NOMO-1 (cell line): Measurements from ENCODE around the gene TOMM70.
"Not testable (repeated sequence)": the region's sequence is repeated elsewhere in the genome, so short reads cannot be mapped to it uniquely, and the experiment has no call there.

Experiments used
- DNase-seq, 2 experiments: peaks; one replicate each; lab custom pipeline; 2025; ENCODE audit not compliant: unreplicated experiment in 2 of 2; lab: John Stamatoyannopoulos, UW

Gene TOMM70

DNA sequence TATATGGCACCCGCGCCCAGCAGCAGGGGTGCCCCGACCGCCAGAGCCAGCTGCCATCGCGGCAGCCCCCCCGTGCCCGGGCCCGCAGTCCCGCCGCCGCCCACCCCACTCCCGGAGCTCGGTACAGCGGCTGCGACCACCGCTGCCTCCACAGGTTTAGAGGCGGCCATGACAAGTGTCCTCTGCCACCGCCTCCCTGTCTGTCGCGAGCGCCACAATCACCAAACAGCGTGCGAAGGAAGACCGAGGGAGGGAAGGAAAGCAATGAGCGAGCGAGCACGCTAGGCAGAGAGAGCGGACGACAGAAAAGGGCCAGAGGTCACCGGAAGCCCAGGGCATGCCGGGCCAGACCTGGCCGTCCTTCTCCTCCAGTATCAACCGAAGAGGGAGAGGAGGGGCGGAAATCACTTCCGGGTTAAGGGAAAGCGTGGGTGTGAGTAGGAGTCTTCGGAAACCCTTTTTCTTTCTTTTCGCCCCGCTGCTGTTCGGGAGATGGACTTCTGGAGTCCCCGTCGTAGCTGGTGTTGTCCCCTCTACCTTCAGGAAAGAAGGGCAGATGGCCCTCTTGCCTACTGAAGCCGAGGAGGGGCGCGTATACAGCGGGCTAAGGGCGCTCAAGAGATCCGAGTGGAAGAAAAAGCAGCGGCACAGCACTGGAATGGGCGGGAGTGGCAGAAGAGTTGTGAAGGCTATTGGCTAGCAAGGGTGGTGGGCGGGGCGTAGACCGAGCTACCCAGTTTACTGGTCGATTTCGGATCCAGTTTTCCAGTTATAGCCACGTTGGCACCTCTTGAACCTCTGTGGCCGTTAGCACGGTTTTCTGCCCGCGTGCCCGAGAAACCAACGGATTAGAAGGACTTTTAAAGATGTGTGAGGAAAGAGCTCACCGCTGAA is at the start of gene TOMM70, which contains the start of gene LNP1:
Gene TOMM70 (minus strand): TSS at position 310 of the 894 bp plus-strand sequence. CDS start 140 bp downstream, at position 170.
Gene LNP1 (plus strand): TSS at position 760 of the 894 bp plus-strand sequence. CDS start 28,191 bp downstream, outside the sequence.
- DNase-seq: peak; percentile 90 to 94

DNA sequence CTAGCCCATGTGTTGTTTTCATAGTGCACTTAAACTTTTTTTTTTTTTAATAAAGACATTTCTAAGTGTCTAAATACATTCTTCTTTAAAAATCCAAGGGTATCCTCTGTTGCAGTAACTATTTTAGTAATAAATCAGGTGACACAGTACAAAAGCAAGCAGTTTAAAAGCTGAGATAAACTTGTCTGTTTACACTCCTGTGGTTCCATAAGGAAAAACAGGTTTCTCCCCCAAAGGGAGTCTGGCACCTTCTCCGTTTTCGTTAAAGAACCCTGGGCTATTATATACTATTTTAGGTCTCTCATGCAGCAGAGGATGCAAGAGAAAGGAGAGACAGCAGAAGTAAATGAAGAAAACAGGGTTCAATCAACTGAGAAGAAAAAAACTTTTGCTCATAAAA is 48.3 kb upstream of the TOMM70 start:
- no peak for DNase-seq

DNA sequence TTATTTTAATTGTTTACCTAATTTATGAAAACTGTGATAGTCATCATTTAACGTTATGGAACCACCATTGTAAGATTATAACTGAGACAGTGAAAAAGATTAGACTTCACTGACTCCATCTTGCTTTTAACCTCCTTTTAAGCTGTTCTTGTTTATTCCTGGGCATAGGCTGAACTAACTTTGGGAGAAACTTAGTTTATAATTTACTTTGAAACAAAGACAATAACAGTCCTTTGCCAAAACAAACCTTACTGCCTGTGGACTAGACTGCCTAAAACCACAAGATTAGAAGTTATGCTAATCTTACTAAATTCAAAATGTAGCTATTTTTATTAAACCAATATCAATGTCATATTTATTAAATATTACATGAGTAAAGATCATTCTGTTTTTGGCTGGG is 47.2 kb upstream of the TOMM70 start:
- no peak for DNase-seq

DNA sequence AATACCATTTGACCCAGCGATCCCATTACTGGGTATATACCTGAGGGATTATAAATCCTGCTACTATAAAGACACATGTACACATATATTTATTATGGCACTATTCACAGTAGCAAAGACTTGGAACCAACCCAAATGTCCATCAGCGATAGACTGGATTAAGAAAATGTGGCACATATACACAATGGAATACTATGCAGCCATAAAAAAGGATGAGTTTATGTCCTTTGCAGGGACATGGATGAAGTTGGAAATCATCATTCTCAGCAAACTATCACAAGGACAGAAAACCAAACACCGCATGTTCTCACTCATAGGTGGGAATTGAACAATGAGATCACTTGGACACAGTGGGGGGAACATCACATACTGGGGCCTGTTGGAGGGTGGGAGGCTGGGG is 46.2 kb upstream of the TOMM70 start:
- DNase-seq: not testable (repeated sequence)

DNA sequence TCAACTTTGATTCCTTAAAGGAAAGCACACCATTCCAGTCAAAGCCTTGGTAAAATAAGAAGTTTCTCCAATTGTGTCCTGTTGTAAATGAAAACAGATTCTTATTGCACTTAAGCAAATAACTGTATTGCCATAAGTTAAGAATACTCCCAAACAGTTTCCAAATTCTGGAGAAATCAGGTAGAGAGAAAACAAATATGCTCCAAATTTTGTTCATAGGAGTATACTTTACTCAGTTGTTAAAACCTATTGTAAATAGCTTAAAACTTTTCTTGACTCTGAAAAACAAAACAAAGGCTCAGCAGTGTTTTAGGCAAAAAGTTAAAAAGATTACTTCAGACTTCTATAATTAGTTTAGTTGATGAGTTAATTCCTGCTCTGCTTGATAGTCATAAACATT is 42.8 kb upstream of the TOMM70 start:
- no peak for DNase-seq

DNA sequence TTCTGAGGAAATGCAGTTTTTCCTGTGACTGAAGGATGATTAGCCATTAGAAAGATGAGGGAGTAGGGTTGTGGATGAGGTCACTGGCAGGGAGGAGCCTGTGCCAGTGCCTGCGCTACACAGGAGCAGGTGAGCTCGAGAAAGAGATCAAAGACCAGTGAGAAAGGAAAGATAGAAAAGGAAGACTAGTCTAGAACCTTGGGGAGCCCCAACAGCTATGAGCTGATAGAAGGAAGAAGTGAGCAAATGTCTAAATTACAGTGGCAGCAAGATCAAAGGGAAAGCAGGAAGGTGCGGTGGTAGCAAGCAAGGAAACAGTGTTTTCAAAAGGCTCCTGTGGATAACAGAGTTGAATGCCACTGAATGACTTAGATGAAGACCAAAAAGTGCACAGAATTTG is 40.0 kb upstream of the TOMM70 start:
- DNase-seq: no peak

DNA sequence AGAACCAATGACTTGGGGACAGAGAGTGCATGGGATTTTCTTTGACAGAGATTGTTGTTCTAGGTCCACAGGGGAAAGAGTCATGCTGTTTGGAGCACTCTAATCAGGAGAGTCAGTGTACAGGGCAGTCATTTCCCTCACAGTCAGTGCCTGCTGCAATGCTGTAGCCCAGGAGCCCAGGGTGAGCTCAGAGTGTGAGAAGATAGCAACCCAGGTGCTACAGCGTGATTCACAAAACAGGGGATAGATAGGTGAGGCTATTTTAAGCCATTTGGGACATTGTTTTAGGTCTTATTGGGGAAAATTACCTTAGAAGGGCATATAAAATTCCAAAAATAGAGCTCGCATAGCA is 37.7 kb upstream of the TOMM70 start:
- DNase-seq: no peak

DNA sequence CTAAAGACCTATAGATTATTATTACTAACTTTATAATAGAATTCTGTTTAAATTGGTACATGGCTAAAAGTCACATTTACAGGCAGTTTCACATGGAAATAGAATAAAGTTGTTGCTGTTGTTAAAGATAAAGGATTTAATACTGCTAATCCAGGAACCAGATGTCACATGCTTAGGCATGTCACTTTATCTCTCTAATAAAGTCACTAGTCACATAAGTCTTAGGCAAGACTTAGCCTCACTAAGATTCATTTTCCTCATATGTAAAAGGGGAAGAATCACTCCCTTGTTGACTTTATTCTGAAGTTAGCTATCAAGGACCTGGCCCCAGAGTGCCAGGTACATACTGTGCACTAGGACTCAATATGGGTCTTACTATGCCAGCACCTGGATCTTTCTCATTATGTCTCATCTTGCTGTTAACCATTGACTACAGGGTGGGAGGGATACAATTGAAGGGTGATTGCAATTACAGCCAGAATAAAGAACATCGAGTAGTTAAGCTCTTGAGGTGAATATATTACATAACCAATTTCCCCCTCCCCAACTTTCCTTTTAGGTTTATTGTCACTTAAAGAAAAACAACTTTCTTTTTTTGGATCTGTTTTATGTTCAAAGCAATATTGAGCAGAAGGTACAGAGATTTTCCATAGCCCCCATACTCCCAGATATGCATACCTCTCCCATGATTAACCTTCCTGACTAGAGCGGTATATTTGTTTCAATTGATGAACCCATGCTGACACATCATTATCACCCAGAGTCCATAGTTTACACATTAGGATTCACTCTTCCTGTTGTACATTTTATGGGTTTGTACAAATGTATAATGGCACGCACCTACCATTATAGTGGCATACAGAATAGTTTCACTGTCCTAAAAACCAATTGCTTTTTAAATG is 37.1 kb upstream of the TOMM70 start:
- DNase-seq: no peak

DNA sequence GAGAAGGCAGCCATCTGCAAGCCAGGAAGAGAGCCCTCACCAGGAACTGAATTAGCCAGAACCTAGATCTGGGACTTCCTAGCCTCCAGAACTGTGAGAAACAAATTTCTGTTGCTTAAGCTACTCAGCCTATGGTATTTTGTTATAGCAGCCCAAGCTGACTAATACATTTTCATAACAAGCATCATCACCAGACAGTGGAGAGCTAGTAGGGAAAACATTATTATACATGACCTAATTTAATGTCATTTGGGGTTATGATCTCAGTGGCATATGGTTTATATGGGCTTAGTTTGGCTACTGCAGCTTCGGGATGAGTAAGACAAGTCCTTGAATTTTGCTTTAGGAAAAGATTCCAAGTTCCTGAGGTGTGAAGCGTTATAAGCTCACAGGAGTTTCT is 36.1 kb upstream of the TOMM70 start:
- DNase-seq: no peak

DNA sequence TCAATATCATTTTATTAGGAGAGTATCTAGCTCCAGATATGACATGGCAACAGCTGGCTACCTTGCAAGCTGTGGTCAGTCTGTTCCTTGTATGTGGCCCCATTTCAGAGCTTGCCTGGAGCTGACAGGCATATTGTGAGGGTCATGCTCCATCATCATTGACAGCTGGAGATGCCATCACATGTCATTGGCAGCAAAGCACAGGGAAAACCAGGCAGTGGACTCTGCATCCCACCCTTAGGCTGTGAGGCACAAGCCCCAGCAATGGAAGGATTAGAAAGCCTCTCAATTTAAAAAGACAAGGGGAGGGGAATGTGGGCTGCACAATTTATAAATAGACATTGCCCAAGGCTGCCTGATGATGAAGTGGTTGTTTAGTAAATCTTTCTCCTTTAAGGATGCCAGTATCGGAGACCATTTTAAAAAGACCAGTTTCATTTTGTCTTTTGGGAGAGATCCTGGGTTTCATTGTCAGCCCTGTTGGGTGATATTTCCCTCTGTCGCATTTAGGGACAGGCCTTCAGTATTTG is 28.4 kb upstream of the TOMM70 start:
- no peak for DNase-seq

DNA sequence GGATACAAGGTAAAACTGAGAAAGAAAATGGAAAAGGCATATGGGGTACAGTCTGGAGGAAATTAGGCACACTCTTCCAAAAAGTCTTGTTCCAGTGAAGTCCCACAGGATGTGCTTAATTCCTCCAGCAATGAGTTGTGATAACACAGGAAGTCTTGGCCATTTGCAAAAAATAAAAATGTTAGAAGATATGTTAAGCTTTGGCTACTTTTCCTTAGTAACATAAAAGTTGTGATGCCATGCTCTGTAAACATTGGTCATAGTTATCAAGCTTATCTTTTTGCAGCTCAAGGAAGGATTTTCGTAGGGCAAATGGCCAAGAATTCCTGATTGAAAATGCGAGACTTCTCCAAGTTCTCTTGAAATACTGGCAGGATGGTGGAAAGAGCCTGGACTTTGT is 26.8 kb upstream of the TOMM70 start:
- DNase-seq: no peak

DNA sequence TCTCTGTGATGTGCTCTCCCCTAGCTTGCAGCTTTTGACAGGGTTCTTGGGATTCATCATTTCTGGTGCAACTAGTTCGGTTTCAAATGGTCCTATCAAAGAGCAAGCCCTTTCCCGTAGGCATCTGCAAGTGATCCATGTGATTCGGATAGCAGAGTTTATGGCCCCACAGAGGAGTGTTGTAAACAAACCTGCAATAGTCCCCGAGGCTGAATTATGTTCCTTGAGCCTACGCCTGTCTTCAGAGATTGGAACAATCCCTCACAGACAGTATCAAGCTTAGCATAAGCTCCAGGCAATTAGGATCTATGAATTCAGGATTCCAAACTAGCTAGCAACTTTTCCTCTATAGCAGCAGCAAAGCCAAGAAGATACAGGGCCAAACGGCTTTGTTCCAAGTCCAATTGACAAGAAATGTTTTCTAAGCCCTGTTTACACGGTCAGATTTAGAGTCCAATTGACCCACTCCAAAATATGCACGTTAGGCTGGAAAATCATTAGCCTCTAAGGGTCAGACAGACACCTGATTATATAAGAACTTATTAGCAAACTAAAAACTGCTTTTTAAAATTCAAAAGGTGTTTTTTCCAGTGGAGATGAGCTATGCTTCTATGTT is 25.3 kb upstream of the TOMM70 start:
- no peak for DNase-seq

DNA sequence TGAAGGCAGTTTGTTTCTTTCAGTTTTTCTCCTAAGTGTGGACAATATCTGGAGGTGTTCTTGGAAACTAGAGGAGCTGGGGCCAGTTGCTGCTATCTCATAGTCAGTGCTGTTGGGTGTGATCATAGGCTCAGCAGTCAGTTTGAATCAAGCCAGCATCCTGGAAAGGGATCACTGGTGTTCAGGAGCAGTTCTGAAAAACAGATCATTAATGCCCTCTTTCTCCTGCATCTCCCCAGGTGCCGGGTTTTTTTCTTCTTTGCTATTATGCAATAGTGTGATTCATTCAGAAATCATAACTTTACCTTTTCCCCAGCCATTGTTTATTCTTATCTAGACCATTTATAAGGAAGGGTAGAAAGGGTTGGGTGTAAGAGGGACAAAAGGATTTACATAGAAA is 24.4 kb upstream of the TOMM70 start:
- DNase-seq: no peak

DNA sequence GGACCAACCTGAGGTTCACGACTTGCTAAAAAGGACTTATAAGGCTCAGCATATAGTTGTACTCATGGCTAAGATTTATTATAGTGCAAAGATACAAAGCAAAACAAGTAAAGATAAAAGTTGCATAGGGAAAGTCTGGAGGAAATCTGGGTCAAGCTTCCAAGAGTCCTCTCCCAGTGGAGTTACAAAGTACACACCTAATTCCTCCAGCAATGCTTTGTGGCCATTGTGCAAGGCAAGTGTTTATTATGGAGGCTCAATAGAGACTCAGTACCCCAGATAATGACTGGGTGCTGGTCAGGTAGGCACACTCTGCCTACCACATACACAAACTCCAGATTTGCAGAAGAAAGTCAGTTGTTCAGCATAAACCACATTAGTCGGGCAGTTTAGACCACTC is 23.4 kb upstream of the TOMM70 start:
- DNase-seq: no peak

DNA sequence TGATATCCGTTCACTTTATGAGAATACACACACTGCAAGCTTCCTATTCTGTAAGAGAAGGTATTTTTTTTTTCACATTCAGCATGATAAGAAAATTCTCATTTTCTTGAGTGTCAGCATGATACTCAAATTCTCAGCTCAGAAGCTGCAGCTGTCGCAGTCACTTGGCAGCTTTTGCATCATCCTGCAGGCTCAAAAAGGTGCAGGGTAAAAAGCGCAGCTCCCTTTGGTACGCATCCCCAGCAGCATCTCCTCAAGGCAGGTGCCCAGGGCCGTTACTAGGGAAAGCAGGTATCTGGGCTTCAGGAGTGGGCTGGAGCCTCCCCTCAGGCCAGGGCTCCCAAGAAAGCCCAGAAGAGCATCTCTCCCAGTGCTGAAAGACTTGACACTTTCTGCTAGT is 22.7 kb upstream of the TOMM70 start:
- no peak for DNase-seq

DNA sequence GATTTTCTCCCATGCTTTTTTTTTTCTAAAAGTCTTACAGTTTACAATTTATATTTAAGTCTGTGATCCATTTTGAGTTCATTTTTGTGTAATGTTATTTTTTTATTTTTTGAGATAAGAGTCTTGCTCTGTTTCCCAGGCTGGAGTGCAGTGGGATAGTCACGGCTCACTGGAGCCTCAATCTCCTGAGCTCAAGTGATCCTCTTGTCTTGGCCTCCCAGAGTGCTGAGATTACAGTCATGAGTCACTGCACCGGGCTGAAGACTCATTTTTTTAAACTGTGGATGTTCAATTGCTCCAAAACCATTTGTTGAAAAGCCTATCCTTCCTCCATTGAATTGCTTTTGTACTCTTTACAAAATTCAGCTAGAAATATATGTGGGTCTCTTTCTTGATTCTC is 20.0 kb upstream of the TOMM70 start:
- no peak for DNase-seq

DNA sequence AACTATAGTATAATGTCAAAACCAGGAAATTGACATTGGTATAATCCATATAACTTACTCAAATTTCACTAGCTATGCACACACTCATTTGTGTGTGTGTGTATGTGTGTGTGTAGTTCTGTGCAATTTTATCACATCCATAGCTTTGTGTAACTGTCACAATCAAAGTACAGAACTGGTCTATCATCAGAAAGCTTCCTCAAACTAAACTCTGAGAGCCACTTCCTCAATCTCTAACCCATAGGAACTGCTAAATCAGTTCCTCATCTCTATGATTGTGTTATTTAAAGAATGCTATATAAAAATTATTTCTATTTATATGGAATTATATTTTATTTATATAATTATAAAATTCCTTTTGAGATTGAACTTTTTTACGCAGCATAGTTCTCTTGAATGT is 18.5 kb upstream of the TOMM70 start:
- DNase-seq: peak; percentile 10 to 88

DNA sequence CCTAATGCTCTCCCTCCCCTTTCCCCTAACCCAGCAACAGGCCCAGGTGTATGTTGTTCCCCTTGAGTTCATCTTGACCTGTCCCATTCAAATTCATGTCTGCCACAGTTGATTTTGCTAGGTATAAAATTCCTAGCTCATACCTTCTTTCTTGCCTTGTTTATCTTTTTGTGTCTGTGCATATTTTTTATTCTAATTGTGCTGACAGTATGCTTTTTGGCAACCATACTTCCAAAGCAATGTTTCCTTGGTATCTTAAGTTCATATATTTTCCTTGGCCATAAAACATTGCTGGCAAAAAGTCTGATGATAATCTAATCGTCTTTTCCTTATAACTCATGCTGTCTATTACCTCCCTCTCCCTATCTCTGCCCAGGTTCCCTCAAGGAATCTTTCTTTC is 16.0 kb upstream of the TOMM70 start:
- no peak for DNase-seq

DNA sequence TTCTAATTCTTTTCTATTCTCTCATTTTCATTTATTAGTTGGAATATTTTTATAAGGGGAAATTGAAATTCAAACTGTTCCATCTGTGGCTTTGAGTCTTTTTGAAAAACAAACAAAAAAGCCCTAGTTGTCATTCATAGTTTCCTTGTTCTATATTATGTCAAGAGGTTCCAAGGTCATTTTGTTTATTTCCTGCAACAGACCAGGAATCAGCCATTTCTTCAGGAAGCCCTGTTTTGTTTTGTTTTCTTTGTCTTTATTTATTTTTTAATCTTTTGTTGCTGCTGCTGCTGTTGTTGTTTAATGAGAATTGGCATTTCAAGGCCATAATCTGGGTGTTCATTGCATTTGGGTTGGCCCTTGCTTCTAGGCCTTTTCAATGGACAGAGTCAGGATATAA is 15.3 kb upstream of the TOMM70 start:
- DNase-seq: no peak

DNA sequence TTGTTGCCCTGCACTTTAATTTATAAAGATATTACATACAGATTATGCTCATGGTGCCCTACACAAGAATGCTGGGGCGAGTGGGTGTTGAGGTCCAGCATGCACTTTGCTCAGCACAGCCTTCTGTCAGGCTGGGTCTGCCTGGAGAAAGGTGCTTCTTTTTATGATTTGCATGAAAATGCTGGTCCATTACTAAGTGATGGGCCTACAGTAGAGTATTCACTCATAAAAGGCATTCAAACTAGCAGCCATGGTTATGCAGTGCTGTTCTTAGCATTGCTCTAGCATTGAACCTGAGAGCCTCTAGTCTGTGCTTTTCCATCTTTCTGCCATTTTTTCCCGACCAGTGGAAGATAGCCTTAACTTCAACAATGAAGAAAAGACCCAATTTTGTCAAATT is 12.7 kb upstream of the TOMM70 start:
- no peak for DNase-seq
